DND-41 (cell line): Measurements from ENCODE around the gene NBEA.

Source experiments
- CTCF ChIP-seq: IDR thresholded peaks from 2 replicates; pipeline ENCODE4 v1.5.1; 2012; ENCODE audit warnings: borderline replicate concordance, low read length, moderate library complexity, mild to moderate bottlenecking; ENCODE audit not compliant: poor library complexity, severe bottlenecking; ENCODE audit errors: extremely low read depth
- EZH2 ChIP-seq: IDR thresholded peaks from 3 replicates; pipeline ENCODE4 v1.6.1; 2012; ENCODE audit warnings: borderline replicate concordance, low read depth, mild to moderate bottlenecking, moderate library complexity, low read length, inconsistent platforms; ENCODE audit not compliant: severe bottlenecking

GRCh38 chr13:35393886-35394285 is 451.8 kb downstream of the NBEA start:
- TF ChIP-seq CTCF (no peak), EZH2 (no peak)
